Measurements from ENCODE around the gene ECD.

- TF ChIP-seq CTCF (IDR thresholded peaks at IDR 0.05; ENCODE audit: insufficient read depth, low read depth, low read length) (no peak), EZH2 (IDR thresholded peaks at IDR 0.05; ENCODE audit: insufficient read depth, low read length) (no peak)
Measured at GRCh38 chr10:73092830-73093229, 75.0 kb downstream of the ECD start.

Measured in astrocyte (in vitro differentiated cells and primary cell).